GM18507 (cell line): ENCODE results near the gene PSORS1C2.

Source experiments
- DNase-seq: peaks from one replicate; pipeline ENCODE4 v3.0.0; 2011; ENCODE audit warnings: low read depth; ENCODE audit not compliant: insufficient read length; ENCODE audit errors: extremely low spot score
- FAIRE-seq: peaks from 2 replicates; lab custom pipeline; 2011; peaks lifted over from hg19 to GRCh38; lab: Jason Lieb, UNC

Gene PSORS1C2

GRCh38 chr6:31118178-31118577 lies 20.7 kb downstream of the PSORS1C2 start:
- no peak for FAIRE-seq
- DNase-seq, result no peak

GRCh38 chr6:31116661-31117385 lies 22.0 kb downstream of the PSORS1C2 start:
- DNase-seq, result no peak
- no peak for FAIRE-seq

GRCh38 chr6:31115941-31116560 lies 22.8 kb downstream of the PSORS1C2 start:
- FAIRE-seq, result no peak
- DNase-seq, result no peak

- DNase-seq (no peak), FAIRE-seq (no peak)
Measured at GRCh38 chr6:31114970-31115849, 23.7 kb downstream of the PSORS1C2 start.

- no peak for FAIRE-seq
- no peak for DNase-seq
Measured at GRCh38 chr6:31114541-31114878, 24.4 kb downstream of the PSORS1C2 start, which contains the start of gene PSORS1C1. PSORS1C1 (plus strand) TSS chr6:31114800; CDS start chr6:31129633, 14,833 bp downstream.

GRCh38 chr6:31113861-31114540 lies 24.9 kb downstream of the PSORS1C2 start:
- FAIRE-seq (no peak), DNase-seq (no peak)

GRCh38 chr6:31112478-31112877 lies 26.4 kb downstream of the PSORS1C2 start, which contains the start of gene C6orf15:
C6orf15 (minus strand) TSS chr6:31112575; CDS start chr6:31112555, 20 bp downstream.
- DNase-seq (no peak), FAIRE-seq (no peak)

GRCh38 chr6:31111712-31112111 lies 27.2 kb downstream of the PSORS1C2 start:
- FAIRE-seq (no peak), DNase-seq (no peak)

GRCh38 chr6:31110825-31111582 lies 27.9 kb downstream of the PSORS1C2 start:
- no peak for FAIRE-seq

GRCh38 chr6:31107052-31107451 lies 31.8 kb downstream of the PSORS1C2 start:
- FAIRE-seq (no peak), DNase-seq (no peak)

More at GRCh38 chr6:31110825-31111582, 27.9 kb downstream of the PSORS1C2 start:
- DNase-seq, result no peak

GRCh38 chr6:31103136-31103535 lies 35.7 kb downstream of the PSORS1C2 start:
- no peak for DNase-seq
- FAIRE-seq, result no peak

- DNase-seq, result no peak
- FAIRE-seq, result no peak
Measured at GRCh38 chr6:31098449-31098938, 40.4 kb downstream of the PSORS1C2 start.

GRCh38 chr6:31096656-31097055 lies 42.2 kb downstream of the PSORS1C2 start:
- no peak for FAIRE-seq
- DNase-seq, result no peak

GRCh38 chr6:31096215-31096614 lies 42.7 kb downstream of the PSORS1C2 start:
- DNase-seq, result no peak
- FAIRE-seq, result no peak

GRCh38 chr6:31094389-31094881 lies 44.4 kb downstream of the PSORS1C2 start:
- DNase-seq (no peak), FAIRE-seq (no peak)

- FAIRE-seq, result no peak
- DNase-seq, result no peak
Measured at GRCh38 chr6:31092769-31093505, 45.9 kb downstream of the PSORS1C2 start.

GRCh38 chr6:31092238-31092637 lies 46.6 kb downstream of the PSORS1C2 start:
- DNase-seq, result no peak
- no peak for FAIRE-seq

GRCh38 chr6:31091680-31092079 lies 47.2 kb downstream of the PSORS1C2 start:
- no peak for DNase-seq
- no peak for FAIRE-seq
